Measurements from ENCODE around the gene XCL1.

XCL1 gene

DNA sequence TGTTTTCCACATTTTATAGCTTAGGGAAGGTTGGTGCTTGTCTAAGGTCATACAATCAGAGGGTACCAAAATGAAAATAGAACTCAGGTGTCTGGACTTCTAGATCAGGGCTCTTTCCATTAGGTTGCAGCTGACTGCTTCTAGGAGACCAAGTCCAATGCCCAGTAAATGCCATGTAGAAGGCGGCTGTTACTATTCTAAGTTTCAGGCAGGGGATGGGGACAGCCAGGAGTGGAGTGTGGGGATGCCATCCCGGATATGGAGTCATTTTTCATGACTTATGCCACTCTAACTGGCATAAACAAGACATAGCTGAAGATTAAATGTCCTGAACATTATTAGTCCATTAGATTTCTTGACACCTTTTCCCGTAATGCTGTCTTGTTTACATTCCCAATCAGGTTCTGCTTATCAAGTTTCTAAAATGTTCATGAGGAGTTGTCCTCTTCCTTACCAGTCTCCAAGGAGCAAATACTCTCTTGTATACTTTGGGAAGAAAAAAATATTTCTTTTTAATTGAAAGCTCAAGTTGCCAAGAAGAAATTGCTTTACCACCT lies 31.5 kb downstream of the XCL1 start:
- no peak for DNase-seq

DNA sequence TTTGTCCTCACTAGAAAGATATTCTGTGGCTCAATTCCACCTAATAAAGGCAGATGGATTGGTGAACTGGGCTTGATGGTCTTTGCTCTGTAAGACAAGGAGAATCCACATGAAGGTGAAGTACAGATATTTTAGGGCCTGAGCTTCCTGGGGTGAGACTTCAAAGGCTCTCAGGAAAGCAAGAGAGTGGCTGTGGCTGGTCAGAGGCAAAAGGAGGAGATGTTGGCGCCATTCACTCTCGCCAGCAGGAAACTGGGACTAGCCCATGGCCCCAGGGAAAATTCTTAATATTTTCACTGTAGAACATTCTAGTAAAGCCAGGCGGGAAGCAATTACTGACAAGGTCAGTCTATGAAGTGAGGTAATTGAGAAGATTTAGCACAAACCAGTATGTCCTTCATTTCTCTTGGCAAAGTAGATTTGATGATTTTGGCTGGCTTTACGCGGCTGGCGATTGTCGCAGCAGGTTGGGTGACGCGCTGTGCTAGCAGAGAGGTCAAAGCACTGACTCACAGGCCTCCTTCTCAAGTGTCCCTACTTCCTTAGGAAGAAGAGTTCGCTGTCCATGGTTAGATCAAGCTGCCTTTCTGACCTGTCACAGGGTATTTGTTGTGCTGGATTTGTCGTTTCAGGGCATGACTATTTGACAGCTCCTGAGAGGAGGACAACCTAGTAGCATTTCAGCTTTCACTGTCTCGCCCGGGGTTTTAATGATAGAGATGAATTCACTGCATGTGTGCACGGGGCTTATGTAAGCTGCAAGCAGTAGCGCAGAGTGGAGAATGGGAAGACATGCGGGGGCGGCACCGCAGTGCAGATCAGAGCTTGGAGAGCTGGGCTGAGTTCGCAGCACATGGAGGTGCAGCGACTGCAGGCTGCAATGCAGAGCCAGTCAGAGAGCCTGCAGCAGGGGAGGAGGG lies 32.7 kb downstream of the XCL1 start:
- peak; percentile 48 for DNase-seq

DNA sequence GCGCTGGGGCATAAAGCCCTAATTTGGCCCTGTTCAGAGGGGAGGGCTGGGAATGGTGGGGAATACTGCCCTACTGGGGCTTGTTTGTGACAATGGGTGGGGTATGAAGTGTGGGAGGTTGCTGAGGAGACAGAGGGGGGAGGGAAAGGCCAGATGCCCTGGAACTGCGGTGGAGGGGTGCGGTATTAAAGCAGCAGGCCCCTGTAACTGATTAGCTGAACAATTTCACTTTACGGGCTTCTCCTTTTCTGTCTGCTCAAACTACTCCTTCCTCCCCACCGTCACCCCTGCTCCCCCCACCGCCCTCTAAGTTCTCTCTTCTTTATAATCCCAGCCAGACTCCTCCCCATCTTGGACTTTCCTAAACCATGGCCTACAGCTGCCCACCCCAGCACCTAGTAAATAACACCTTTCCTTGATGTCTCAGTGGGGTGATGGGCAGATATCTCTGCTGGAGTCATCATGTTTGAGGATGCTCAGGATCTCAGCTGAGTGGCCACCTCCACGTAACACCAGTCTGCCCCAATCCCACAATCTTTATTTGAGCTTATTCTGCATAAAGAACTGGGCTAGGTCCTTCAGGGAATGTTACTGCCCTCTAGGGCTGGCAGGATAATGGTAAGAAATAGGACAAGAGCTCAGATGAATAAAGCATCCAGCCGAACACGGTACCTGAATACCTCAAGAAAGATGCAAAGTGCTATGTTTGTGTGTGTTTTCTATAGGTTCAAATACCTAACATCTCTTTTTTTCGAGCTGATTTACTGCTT lies 33.5 kb downstream of the XCL1 start:
- DNase-seq: no peak

GRCh38 chr1:168613038-168613451 lies 36.6 kb downstream of the XCL1 start:
- DNase-seq: no peak

DNA sequence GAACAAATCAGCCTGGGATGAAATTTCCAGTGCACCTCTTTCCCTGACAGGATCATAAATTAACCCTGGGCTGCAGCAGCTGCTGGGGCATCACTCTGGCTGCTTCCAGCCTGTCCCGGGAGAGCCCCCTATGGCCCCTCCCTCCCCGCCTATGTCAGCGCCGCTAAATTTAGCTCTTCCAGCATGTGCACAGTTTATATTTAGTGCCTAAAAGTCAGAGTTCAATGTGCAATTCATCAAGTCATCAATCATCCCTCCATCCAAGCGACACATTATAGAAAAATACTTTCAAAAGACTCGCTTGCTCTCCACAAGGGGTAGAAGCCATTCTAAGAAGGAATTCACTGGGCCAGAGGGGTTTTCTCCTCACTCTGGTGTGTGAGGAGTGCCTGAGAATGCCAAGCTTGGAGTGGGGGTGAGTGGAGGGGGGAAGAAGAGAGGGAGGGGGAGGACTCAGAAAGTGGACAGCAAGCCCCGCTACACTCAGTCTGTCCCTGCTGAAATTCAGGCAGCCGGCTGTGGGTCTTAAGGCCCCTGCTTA lies 37.4 kb downstream of the XCL1 start:
- DNase-seq: peak; percentile 80

GRCh38 chr1:168614235-168614634 lies 37.8 kb downstream of the XCL1 start:
- no peak for DNase-seq

GRCh38 chr1:168615965-168616364 lies 39.6 kb downstream of the XCL1 start:
- no peak for DNase-seq

GRCh38 chr1:168617974-168618750 lies 41.8 kb downstream of the XCL1 start:
- no peak for DNase-seq

GRCh38 chr1:168618886-168619285 lies 42.5 kb downstream of the XCL1 start:
- no peak for DNase-seq

DNA sequence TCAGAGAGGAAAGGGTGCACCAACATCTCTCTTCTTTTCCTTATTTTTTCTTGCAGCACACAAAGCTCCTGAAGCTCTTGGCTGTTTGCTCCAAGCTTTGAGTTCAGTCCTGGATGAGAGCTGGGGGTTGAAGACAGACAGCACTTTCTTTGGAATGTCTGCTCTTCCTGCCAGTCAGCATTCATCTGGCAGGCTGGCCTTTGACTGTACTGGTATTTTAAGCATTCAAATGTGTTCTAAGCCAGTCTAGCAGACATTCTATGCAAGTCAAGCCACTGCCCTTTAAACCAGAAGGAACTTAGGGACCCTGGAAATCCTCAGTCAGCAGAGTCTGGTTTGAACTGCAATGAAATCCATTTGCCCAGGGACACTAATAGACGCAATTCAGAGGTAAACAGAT lies 45.0 kb downstream of the XCL1 start:
- DNase-seq: peak; percentile 71

DNA sequence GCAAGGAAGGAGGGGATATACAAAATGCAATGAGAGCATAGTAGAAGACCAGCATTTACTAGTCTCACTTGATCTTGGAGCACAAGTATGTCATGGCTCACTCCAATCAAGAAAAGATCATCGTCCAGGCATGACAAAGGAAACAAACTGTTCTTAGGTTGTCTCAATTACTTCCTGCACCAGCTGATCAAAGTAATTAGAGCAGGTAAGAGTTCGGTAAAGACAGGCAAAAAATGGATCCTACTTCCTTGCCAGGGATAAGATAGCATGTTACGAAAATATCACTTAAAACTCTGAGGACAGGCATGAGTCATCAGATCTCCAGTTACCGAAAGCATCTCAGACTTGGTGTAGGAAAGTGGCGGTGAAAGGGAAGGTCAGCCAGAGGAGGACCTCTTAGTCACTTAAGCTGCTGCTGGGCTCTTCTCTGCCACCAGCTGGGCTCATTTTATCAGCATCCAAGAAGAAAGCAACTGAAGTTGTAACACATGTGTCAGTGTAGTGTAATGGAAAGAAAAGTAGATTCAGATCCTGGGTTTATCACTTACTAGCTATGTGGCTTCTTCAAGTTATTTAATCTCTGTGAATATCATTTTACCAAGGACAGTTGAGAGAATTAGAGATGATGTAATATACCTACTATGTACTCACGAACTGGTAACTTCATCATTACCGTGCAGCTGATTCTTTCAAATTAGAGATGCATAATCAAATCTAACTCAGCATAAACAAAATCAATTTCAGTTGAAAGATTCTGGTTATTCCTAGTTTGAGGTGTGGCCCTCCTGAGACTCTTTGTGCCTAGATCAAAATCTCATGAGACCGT lies 46.8 kb downstream of the XCL1 start:
- DNase-seq: peak; percentile 72

DNA sequence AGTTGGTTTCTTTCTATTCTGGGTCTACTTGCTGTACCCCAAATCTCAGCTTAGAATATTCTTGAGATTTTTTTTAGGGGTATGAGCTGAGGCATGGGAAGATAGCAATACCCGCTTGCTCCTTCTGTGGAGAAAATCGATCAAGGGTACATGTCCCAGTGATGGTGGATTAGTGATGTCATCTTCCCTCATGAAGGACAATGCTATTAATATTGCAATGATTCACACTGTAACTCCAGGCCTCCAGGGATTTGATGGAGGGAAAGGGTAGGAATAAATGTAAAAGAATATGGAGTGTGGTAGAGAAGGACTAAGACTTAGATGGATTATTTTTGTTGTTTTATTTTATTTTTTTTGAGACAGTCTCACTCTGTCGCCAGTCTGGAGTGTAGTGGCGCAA lies 47.4 kb downstream of the XCL1 start:
- no peak for DNase-seq

- no peak for DNase-seq
Measured at GRCh38 chr1:168626326-168626725, 49.9 kb downstream of the XCL1 start.

DNA sequence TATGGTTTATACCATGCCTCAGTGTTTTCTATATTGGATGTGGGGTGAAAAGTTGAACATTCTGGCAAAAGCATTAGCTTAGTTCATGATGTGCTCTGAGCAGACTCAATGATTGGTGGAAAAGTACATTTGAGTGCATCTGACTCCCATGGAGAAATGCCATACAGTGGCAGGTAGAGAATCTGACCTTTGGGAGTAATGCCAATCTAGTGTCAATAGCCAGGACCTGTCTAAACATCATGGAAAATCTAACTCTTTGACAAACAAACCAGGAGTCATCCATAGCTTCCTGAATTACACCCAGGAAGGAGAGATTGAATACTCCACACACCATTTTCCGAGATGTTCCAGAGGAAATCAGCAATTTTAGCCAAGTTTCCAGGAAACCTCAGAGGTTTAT lies 51.0 kb downstream of the XCL1 start:
- DNase-seq: no peak

DNA sequence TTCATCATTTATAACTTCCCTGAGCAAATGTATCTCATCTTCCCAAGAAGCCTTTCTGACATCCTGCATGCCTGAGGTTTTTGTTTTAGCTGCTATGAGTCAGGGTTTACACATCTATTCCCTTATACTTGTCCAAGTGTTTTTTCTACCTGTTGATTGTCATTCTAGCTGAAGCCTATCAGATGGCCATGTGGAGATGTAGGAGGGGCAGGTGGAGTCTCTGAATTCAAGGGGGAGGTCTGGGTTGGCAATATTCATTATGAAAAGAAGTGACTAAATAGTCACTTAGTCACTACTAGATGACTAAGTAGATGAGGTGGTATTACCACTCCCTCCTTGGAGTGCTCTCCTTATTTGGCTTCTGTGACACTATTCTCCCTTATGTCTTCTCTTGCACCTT lies 52.4 kb downstream of the XCL1 start:
- peak; percentile 89 for DNase-seq

- no peak for DNase-seq
Measured at GRCh38 chr1:168629466-168629865, 53.1 kb downstream of the XCL1 start.

Data from fibroblast of skin of right biceps (primary cell).